B cell (primary cell): ENCODE results near the gene RNF187.

Experiments used
- EZH2 ChIP-seq: IDR thresholded peaks from 2 replicates; pipeline ENCODE4 v1.6.1; 2012; ENCODE audit warnings: borderline replicate concordance, low read depth, mild to moderate bottlenecking, moderate library complexity, low read length; ENCODE audit not compliant: insufficient read depth, poor library complexity, severe bottlenecking
- TF ChIP-seq, protein P1 (sequence below): fragments of 200-600 bp; IDR thresholded peaks from one replicate; pipeline ENCODE4 v1.8.0; 2022; ENCODE audit warnings: antibody characterized with exemption, mild to moderate bottlenecking

DNA sequence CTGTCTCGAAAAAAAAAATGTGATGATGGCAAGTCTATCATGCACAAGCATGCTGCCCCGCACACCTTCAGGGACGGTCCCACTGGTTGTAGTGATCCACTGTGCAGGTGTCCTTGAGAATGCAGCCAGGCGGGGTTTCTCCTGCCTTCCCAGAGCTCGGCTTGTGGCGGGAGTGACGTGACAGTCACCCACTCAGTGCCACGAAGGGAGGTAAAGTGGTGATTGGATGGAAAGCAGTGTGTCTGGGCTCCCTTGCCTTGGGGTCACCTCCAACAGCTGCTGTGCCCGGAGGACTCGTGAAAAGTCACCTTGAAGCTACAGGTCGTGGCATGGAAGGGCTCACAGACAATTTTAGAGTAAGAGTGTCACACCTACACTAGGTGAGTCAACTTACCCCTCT lies 37.0 kb upstream of the RNF187 start:
- TF ChIP-seq, protein P1, sequence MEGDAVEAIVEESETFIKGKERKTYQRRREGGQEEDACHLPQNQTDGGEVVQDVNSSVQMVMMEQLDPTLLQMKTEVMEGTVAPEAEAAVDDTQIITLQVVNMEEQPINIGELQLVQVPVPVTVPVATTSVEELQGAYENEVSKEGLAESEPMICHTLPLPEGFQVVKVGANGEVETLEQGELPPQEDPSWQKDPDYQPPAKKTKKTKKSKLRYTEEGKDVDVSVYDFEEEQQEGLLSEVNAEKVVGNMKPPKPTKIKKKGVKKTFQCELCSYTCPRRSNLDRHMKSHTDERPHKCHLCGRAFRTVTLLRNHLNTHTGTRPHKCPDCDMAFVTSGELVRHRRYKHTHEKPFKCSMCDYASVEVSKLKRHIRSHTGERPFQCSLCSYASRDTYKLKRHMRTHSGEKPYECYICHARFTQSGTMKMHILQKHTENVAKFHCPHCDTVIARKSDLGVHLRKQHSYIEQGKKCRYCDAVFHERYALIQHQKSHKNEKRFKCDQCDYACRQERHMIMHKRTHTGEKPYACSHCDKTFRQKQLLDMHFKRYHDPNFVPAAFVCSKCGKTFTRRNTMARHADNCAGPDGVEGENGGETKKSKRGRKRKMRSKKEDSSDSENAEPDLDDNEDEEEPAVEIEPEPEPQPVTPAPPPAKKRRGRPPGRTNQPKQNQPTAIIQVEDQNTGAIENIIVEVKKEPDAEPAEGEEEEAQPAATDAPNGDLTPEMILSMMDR: no peak
- no peak for TF ChIP-seq EZH2
